ENCODE results near the gene PRPF40A.
"Not testable (repeated sequence)": the region's sequence is repeated elsewhere in the genome, so short reads cannot be mapped to it uniquely, and the experiment has no call there.

- TF ChIP-seq EZH2 (IDR thresholded peaks at IDR 0.05; ENCODE audit: insufficient read depth, low read length); CTCF (IDR thresholded peaks at IDR 0.05; ENCODE audit: insufficient read depth, low read depth, low read length): not testable (repeated sequence)
These were observed 22.4 kb upstream of the PRPF40A start for GRCh38 chr2:152739705-152740104.

Measured in astrocyte (in vitro differentiated cells and primary cell).